H1 (cell line): ENCODE data around the gene ZNF440. TPM values are rescaled to one million over a fixed set of nuclear protein-coding genes. Genes with fewer than 3 reads are reported as not detected.

Source experiments
- CTCF ChIA-PET: fragments of 300-600 bp; sonication (Branson Sonifier 250); formaldehyde crosslinking; loops from one replicate; lab custom pipeline; 2021; ENCODE audit not compliant: partially characterized antibody; lab: Charles Lee
- POLR2A ChIA-PET: fragments of 300-600 bp; sonication (Branson Sonifier 250); formaldehyde crosslinking; loops from one replicate; lab custom pipeline; 2021; ENCODE audit warnings: inconsistent platforms; ENCODE audit not compliant: partially characterized antibody; lab: Charles Lee
- DNase-seq, 2 experiments: peaks; one replicate each; pipeline versions ENCODE4 v3.0.0 to v3.0.0-alpha.2; 2010 to 2022; ENCODE audit warnings: low spot score in 2 of 2, low read depth in 1 of 2, mixed read lengths in 1 of 2
- FAIRE-seq: peaks from 2 replicates; lab custom pipeline; 2011; peaks lifted over from hg19 to GRCh38; lab: Jason Lieb, UNC
- H2AFZ ChIP-seq: 2 replicates; pipeline ENCODE4 v1.8.1; 2012; ENCODE audit warnings: low read length, inconsistent platforms
- H2AK5ac ChIP-seq: 2 replicates; pipeline ENCODE4 v1.6.1; 2013; ENCODE audit warnings: low read depth, low read length
- H2BK120ac ChIP-seq: replicated peaks from 2 replicates; pipeline ENCODE3; 2013; ENCODE audit warnings: low read depth, low read length, inconsistent platforms
- H2BK12ac ChIP-seq: 2 replicates; pipeline ENCODE4 v1.6.1; 2013; ENCODE audit warnings: low read depth, low read length
- H2BK15ac ChIP-seq: 2 replicates; pipeline ENCODE4 v1.6.1; 2013; ENCODE audit warnings: low read length
- H2BK20ac ChIP-seq: 2 replicates; pipeline ENCODE4 v1.6.1; 2013; ENCODE audit warnings: low read length
- H2BK5ac ChIP-seq: 2 replicates; pipeline ENCODE4 v1.6.1; 2013; ENCODE audit warnings: low read depth, low read length
- H3K14ac ChIP-seq: 2 replicates; pipeline ENCODE4 v1.6.1; 2013; ENCODE audit warnings: inconsistent platforms; ENCODE audit not compliant: insufficient read length
- H3K18ac ChIP-seq: 2 replicates; pipeline ENCODE4 v1.6.1; 2013; ENCODE audit warnings: low read length; ENCODE audit errors: extremely low read depth
- H3K23ac ChIP-seq: 2 replicates; pipeline ENCODE4 v1.6.1; 2013; ENCODE audit warnings: inconsistent platforms; ENCODE audit not compliant: insufficient read length
- H3K23me2 ChIP-seq: 2 replicates; pipeline ENCODE4 v1.6.1; 2013; ENCODE audit warnings: low read depth, low read length
- H3K27ac ChIP-seq: 2 replicates; pipeline ENCODE4 v1.6.1; 2011; ENCODE audit warnings: low read depth, low read length, inconsistent platforms
- H3K27me3 ChIP-seq, 4 experiments: replicated peaks in 1 of 4; 1 replicate in 1 of 4; 2 replicates in 3 of 4; pipeline versions ENCODE4 v1.6.1 to v1.8.1; 2011 to 2013; ENCODE audit warnings: low read length in 3 of 4, mild to moderate bottlenecking in 3 of 4, inconsistent platforms in 2 of 4, mixed read lengths in 2 of 4, moderate library complexity in 1 of 4; ENCODE audit not compliant: control insufficient read depth in 3 of 4, insufficient read depth in 3 of 4; ENCODE audit errors: extremely low read depth in 1 of 4
- H3K36me3 ChIP-seq, 4 experiments: 2 replicates each; pipeline versions ENCODE4 v1.6.1 to v1.8.1; 2011 to 2013; ENCODE audit warnings: mild to moderate bottlenecking in 4 of 4, low read length in 3 of 4, moderate library complexity in 2 of 4, control low read depth in 1 of 4, inconsistent platforms in 1 of 4; ENCODE audit not compliant: insufficient read depth in 4 of 4, control insufficient read depth in 2 of 4
- H3K4ac ChIP-seq: replicated peaks from 2 replicates; pipeline ENCODE3; 2013; ENCODE audit warnings: low read length, low read depth, mixed read lengths, inconsistent platforms; ENCODE audit not compliant: insufficient read length
- H3K4me1 ChIP-seq, 4 experiments: replicated peaks in 1 of 4; 1 replicate in 1 of 4; 2 replicates in 3 of 4; pipeline versions ENCODE4 v1.6.1 to v1.8.1; 2011 to 2013; ENCODE audit warnings: low read length in 3 of 4, inconsistent platforms in 2 of 4, mixed read lengths in 1 of 4; ENCODE audit not compliant: insufficient read depth in 4 of 4, control insufficient read depth in 3 of 4
- H3K4me2 ChIP-seq, 2 experiments: 2 replicates each; pipeline versions ENCODE4 v1.6.1 to v1.8.1; 2011 to 2013; ENCODE audit warnings: low read depth in 2 of 2, low read length in 2 of 2, control low read depth in 1 of 2, inconsistent platforms in 1 of 2, mild to moderate bottlenecking in 1 of 2; ENCODE audit not compliant: insufficient read depth in 1 of 2
- H3K4me3 ChIP-seq, 4 experiments: fragments of 200-600, 300-600 bp in 1 of 4; sonication (generic), shearing (Covaris generic), sonication (Bioruptor Twin) in 1 of 4; 2 replicates each; pipeline versions ENCODE4 v1.5.1 to v1.8.1; 2011 to 2016; ENCODE audit warnings: low read length in 4 of 4, low read depth in 3 of 4, control low read depth in 2 of 4, inconsistent platforms in 2 of 4, mild to moderate bottlenecking in 2 of 4, mixed read lengths in 1 of 4, moderate library complexity in 1 of 4; ENCODE audit not compliant: insufficient read depth in 2 of 4; ENCODE audit errors: extremely low read depth in 1 of 4
- H3K56ac ChIP-seq: replicated peaks from 2 replicates; pipeline ENCODE3; 2013; ENCODE audit warnings: low read depth, mild to moderate bottlenecking, mixed read lengths, low read length, inconsistent platforms; ENCODE audit not compliant: insufficient read length
- H3K79me1 ChIP-seq: 2 replicates; pipeline ENCODE4 v1.6.1; 2013; ENCODE audit warnings: low read depth, low read length, control low read depth
- H3K79me2 ChIP-seq, 2 experiments: 2 replicates each; pipeline versions ENCODE4 v1.6.1 to v1.8.1; 2012 to 2013; ENCODE audit warnings: low read length in 2 of 2, mild to moderate bottlenecking in 2 of 2, inconsistent platforms in 1 of 2; ENCODE audit not compliant: insufficient read depth in 2 of 2, control insufficient read depth in 1 of 2
- H3K9ac ChIP-seq, 4 experiments: replicated peaks in 1 of 4; 1 replicate in 1 of 4; 2 replicates in 3 of 4; pipeline versions ENCODE4 v1.6.1 to v1.8.1; 2011 to 2013; ENCODE audit warnings: low read depth in 3 of 4, low read length in 3 of 4, control low read depth in 2 of 4, mild to moderate bottlenecking in 2 of 4, moderate library complexity in 2 of 4, inconsistent platforms in 1 of 4; ENCODE audit errors: extremely low read depth in 1 of 4
- H3K9me3 ChIP-seq, 2 experiments: 2 replicates each; pipeline versions ENCODE4 v1.6.1 to v1.8.1; 2012 to 2013; ENCODE audit warnings: mild to moderate bottlenecking in 2 of 2, moderate library complexity in 2 of 2, control low read depth in 1 of 2, inconsistent platforms in 1 of 2, low read depth in 1 of 2, low read length in 1 of 2, mixed read lengths in 1 of 2; ENCODE audit not compliant: insufficient read depth in 2 of 2
- H4K20me1 ChIP-seq, 2 experiments: replicated peaks in 1 of 2; 2 replicates each; pipeline versions ENCODE3 to v1.8.1; 2011 to 2013; ENCODE audit warnings: inconsistent platforms in 2 of 2, low read length in 2 of 2, mild to moderate bottlenecking in 1 of 2; ENCODE audit not compliant: insufficient read depth in 2 of 2, control insufficient read depth in 1 of 2
- H4K5ac ChIP-seq: 2 replicates; pipeline ENCODE4 v1.6.1; 2013; ENCODE audit warnings: low read length, low read depth, mixed read lengths, inconsistent platforms; ENCODE audit not compliant: insufficient read length
- H4K8ac ChIP-seq: 2 replicates; pipeline ENCODE4 v1.8.0; 2013; ENCODE audit warnings: mild to moderate bottlenecking, moderate library complexity, low read length, inconsistent platforms; ENCODE audit not compliant: insufficient read depth; ENCODE audit errors: extremely low read depth
- H4K91ac ChIP-seq: replicated peaks from 2 replicates; pipeline ENCODE3; 2013; ENCODE audit warnings: low read length, mixed read lengths, inconsistent platforms; ENCODE audit not compliant: insufficient read length
- FOSL1 ChIP-seq: IDR thresholded peaks from 2 replicates; pipeline ENCODE4 v1.6.1; 2011; ENCODE audit warnings: mild to moderate bottlenecking, low read depth, low read length, moderate library complexity; ENCODE audit not compliant: insufficient read depth
- KDM1A ChIP-seq: fragments of 200-600, 300-600 bp; sonication (generic); IDR thresholded peaks from 2 replicates; pipeline ENCODE4 v1.7.1; 2016; ENCODE audit warnings: mild to moderate bottlenecking, low read length, borderline replicate concordance
- SAP30 ChIP-seq: fragments of 300-600 bp; sonication (generic); IDR thresholded peaks from 2 replicates; pipeline ENCODE4 v1.7.1; 2012; ENCODE audit warnings: low read length, moderate library complexity, mild to moderate bottlenecking, inconsistent platforms; ENCODE audit not compliant: insufficient read depth, insufficient replicate concordance
- SIRT6 ChIP-seq: IDR thresholded peaks from one replicate; pipeline ENCODE4 v1.7.1; 2012; ENCODE audit warnings: low read length, inconsistent platforms
- TCF12 ChIP-seq: IDR thresholded peaks from 2 replicates; pipeline ENCODE4 v1.6.1; 2011; ENCODE audit warnings: low read depth, mild to moderate bottlenecking, low read length
- WGBS, 2 experiments: shearing (Covaris generic) in 1 of 2; methylation state at CpG; one replicate each; pipeline versions ENCODE4 v1.1.6 to v1.1.7; 2013 to 2015; ENCODE audit warnings: low lambda C conversion rate in 2 of 2, mixed read lengths in 2 of 2, inconsistent platforms in 1 of 2, low coverage in 1 of 2, missing lambda C conversion rate in 1 of 2; ENCODE audit not compliant: insufficient replicate concordance in 2 of 2, insufficient coverage in 1 of 2, insufficient read length in 1 of 2; ENCODE audit errors: extremely low coverage in 1 of 2, missing lambda C conversion rate in 1 of 2; 5-methylcytosine and 5-hydroxymethylcytosine counted together
- polyA plus RNA-seq, 7 experiments: library from polyadenylated mRNA; depleted of rRNA in 3 of 7; stranded (reverse) in 5 of 7; unstranded in 2 of 7; fragments of >200 nt in 5 of 7; fragments of 200-250 nt in 2 of 7; gene quantifications; 1 replicate in 5 of 7; 2 replicates in 1 of 7; 4 replicates in 1 of 7; pipeline versions ENCODE4 v1.2.1 to v1.2.3, GENCODE V29; 2011 to 2013; ENCODE audit warnings: missing spikeins in 2 of 7, mixed read lengths in 2 of 7
- total RNA-seq: library from RNA; stranded (reverse); fragmentation: NEBNext Ultra II Directional; extraction: Animal tissue kit (Norgen Biotek cat#: 25700); gene quantifications from 2 replicates; pipeline ENCODE4 v1.2.1, GENCODE V29; 2021

Gene ZNF440
- total and polyA plus RNA-seq, 2 of the 8 experiments (the other 6 are each of a cell fraction or from before 2014, with no cell fraction given): 0.77 to 6.5 TPM

DNA sequence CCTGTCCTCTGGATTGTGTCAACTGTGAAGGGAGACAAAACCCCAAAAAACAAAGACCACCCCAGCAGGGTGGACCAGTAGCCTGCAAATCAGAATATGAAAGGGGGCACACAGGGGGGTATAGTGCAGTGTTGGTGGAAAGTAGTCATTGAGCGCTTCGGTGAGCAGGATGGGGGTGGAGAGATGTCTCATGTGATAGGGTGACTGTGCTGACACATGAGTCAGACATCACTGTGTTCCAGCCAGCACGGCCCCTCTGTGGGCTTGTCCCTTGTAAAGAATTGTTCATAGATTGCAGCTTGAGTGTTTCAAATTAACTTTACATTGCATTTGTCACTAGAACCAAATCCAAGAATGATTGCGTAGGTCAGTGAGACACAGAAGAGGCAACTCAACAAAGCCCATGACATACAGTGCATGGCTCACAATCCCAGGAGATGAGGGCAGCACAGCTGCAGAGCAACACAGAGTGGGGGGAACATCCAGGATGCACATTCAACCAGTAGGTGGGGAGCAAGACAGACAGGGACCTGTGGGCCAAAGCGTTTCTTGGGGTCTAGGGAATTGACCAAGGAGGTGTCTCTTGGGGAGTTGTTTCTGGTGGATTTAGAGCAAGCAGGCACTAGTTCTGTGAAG is 7.5 kb downstream of the ZNF440 start:
- Histone ChIP-seq H4K8ac (no peak overlapping the region), H3K9me3 (peaks cover 0 to 5% of the 10 kb centered on the region in 2 experiments; a peak in 1 of 4 replicates), H2BK5ac (no peak overlapping the region), H3K79me1 (no peaks in the 10 kb centered on the region), H3K4ac (no peak overlapping the region), H3K27ac (no peak overlapping the region), H2BK20ac (no peak overlapping the region), H4K91ac (no peak overlapping the region), H2BK120ac (no peak overlapping the region), H3K9ac (no peak overlapping the region), H3K4me1 (no peaks in the 10 kb centered on the region), H4K20me1 (no peaks in the 10 kb centered on the region), H4K5ac (no peak overlapping the region), H3K4me2 (no peak overlapping the region), H2AFZ (no peak overlapping the region), H3K4me3 (no peak overlapping the region), H2BK12ac (no peak overlapping the region), H3K14ac (no peak overlapping the region), H3K56ac (no peak overlapping the region), H3K23me2 (no peaks in the 10 kb centered on the region), H2BK15ac (no peak overlapping the region), H3K79me2 (no peaks in the 10 kb centered on the region), H2AK5ac (no peak overlapping the region), H3K23ac (no peak overlapping the region), H3K27me3 (no peaks in the 10 kb centered on the region), H3K18ac (no peak overlapping the region), H3K36me3 (no peaks in the 10 kb centered on the region)
- no peak for FAIRE-seq
- TF ChIP-seq TCF12: no peak
- TF ChIP-seq SIRT6: no peak
- no peak for TF ChIP-seq KDM1A
- no peak for TF ChIP-seq SAP30
- TF ChIP-seq FOSL1: no peak
- DNase-seq: no peak
- 91% methylated on average over 5 of the region's 5 CpGs; no CpG with 5 or more reads in 1 of the 2 experiments for WGBS, 2 experiments
- ChIA-PET CTCF (no interaction called here), POLR2A (no interaction called here)
